NCI-H2171 (cell line): Measurements from ENCODE around the gene SUPT4H1.
A peak's percentile ranks its signal among the peaks of the same experiment; 100 is the strongest.
"Not testable (repeated sequence)": the region's sequence is repeated elsewhere in the genome, so short reads cannot be mapped to it uniquely, and the experiment has no call there.

Experiments
- DNase-seq: peaks from one replicate; lab custom pipeline; 2025; lab: John Stamatoyannopoulos, UW

SUPT4H1 gene

GRCh38 chr17:58351831-58352595 lies at the start of gene SUPT4H1:
Gene SUPT4H1, minus strand, starts transcription at chr17:58352201. Its CDS starts 66 bp downstream, at chr17:58352135.
- DNase-seq, result peak; percentile 97

- DNase-seq, result peak; percentile 11
These were observed 49.3 kb upstream of the SUPT4H1 start for GRCh38 chr17:58401287-58401686.

DNA sequence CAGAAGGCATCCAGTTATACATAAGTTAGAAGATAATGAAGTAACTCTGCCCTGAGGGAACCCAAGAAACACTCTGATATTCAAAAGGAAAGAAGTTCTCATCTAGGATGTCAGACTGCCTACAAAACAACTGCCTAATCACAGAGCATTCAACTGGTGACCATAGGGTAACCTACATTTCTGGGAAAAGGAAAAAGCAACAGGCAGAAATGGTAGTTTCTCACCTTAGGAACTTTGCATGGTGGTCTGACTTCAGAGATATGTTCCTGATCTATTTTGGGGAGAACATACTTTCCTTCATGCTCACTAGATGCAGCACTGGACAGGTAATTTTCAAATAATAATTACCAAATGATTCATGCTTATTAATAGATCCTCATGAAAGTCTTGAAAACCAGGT lies 48.8 kb upstream of the SUPT4H1 start:
- no peak for DNase-seq

GRCh38 chr17:58399974-58400373 lies 48.0 kb upstream of the SUPT4H1 start:
- no peak for DNase-seq

DNA sequence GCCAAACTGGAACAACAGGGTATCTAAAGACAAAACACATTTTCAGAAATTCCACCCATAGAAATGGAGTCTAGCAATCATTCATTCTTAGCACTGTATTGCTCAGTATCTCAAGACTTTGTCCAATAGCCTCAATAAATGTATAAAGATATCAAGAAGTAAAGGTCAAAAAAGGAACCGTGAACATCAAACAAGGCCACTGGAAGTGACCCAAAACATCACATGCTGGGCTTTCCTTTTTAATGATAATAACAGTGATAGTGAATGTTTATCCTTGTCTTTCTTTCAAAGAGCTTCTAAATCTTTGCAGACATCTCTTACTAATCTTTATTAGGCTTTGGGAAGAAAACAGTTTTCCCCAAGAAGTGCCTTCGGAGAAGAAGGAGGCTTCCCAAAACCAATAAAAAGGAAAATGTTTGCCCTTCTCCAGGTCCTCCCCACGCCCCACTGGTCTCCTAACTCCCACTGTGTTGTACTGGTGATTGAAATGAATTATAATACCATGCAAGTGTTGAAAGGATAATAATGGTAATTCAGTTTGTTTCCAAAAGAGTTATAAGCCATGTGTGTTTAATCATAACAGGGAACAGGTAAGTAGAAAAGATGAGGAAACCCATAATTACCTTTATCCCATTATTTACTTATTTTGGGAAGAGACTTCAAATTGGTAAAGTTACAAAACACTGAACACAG lies 46.7 kb upstream of the SUPT4H1 start:
- DNase-seq, result no peak

GRCh38 chr17:58397421-58397820 lies 45.4 kb upstream of the SUPT4H1 start:
- DNase-seq, result not testable (repeated sequence)

DNA sequence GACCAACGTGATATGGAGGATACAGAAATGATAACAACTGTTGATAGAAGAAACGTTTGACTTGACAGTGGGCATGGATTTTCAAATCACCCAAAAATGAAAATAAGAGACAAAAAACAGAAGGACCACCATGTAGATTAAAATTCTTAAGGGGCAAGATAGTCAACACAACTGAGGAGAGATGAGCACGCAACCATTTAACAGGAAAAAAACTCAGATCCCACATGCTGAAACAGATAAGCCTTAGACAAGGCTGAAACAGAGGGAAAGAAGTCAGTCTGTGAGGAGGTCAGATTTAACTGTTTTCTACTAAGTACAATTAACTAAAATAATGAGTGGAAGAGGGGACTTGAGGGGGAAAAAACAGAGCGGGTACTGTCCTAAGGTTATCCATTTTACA lies 44.2 kb upstream of the SUPT4H1 start:
- DNase-seq, result no peak

DNA sequence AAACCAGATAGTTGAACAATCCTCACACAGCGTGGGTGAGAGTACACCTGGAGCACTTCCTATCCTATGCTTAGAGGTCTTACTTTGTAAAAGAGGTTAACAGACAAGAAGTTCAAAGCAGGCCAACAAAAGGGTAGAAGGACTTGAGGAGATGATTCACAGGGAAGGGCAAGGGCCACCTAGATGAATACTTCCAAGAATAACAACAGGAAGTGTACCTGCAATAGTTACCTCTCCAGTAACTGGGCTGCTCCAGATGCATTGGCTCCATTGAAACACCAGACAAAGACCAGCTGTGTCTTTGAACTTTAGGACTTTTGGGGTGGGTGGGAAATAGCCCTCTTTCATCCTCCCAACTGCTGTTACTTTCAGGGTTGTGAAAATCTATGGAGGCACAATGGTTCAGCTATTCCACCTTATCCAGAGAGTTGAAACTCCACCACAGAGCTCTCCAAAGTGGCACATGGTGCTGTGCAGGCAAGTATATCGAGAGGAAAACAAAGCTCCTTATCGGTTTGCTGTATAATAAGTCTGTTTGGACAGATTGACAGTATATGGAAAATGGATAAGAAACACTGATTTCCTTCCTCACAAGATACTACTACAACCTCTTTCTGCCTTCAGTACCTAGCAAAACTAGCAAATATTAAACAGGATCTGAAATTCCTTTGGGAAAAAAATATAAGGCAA lies 42.7 kb upstream of the SUPT4H1 start:
- no peak for DNase-seq

GRCh38 chr17:58391302-58391984 lies 39.4 kb upstream of the SUPT4H1 start:
- DNase-seq, result peak; percentile 89

GRCh38 chr17:58390884-58391283 lies 38.9 kb upstream of the SUPT4H1 start:
- no peak for DNase-seq

DNA sequence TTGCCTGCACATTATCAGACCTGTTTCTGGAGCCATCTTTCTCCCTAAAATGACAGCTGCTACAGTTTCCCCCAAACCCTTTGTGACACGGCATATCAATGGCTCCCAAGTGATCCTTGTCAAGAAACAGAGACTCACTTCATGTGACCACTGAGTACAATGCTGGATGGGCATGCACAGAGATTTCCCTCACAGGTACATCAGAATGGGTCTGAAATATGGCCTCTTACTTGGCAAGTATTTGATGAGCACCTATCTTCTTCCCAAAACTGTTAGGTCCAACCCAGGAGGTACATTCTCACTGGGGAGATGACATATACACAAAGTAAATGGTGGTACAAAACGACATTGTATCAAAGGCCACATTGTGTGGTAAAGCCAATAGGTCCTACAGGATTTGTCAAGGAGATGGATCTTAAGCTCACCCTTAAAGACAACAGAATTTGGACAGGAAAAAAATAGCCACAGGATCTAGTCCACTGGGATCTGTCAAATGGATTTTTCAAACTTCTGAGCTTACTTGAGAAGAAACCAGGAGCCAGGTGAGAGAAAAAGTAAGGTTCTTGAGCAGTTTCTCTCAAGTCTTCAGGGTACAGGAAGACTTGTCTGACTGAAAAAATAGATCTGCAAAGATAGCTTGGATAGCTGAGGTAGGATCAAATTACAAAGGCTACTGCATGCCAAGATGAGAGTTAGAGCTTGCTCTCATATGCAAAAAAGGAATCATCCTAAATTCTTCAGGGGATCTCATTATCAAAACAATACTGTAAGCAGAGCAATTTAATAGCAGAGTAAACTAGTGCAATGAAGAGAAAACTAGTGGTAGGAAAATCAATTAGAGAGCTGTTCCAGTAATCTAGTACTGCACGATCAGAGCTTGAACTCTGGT lies 36.5 kb upstream of the SUPT4H1 start:
- no peak for DNase-seq

DNA sequence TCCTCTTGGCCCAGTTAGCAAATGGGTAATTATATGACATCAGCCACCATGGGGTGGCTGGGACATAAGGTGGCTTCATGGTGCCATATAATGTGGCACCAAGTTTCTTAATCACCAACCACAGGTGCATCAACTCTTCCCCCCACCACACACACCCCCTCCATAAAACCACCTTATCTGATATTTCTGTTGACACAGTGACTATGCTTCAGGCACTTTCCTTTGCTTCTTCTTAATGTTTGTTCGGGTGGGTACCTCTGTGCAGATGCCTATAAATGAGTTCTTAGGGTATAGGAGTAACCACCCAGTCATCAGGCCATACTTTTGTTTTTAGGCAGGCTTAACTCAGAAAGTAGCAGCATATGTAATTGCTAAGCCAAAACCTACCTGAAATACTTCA lies 35.8 kb upstream of the SUPT4H1 start:
- no peak for DNase-seq

DNA sequence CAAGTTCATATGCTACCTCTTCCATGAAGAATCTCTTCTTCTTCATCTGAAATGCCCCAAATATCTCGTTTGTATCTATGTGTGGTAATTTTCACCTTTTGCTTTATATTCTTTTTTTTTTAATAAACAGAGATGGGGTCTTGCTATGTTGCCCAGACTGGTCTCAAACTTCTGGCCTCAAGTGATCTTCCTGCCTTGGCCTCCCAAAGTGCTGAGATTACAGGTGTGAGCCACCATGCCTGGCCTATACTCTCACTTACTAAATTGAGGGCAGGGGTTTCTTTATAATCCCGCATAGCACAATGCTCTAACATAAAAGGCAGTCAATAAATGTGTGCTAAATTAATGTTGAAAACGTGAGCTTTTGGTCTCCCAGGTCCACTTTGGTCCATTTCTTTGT lies 34.7 kb upstream of the SUPT4H1 start:
- DNase-seq, result no peak

GRCh38 chr17:58385359-58385899 lies 33.4 kb upstream of the SUPT4H1 start:
- no peak for DNase-seq

- DNase-seq, result no peak
These were observed 32.9 kb upstream of the SUPT4H1 start for GRCh38 chr17:58384897-58385296.

DNA sequence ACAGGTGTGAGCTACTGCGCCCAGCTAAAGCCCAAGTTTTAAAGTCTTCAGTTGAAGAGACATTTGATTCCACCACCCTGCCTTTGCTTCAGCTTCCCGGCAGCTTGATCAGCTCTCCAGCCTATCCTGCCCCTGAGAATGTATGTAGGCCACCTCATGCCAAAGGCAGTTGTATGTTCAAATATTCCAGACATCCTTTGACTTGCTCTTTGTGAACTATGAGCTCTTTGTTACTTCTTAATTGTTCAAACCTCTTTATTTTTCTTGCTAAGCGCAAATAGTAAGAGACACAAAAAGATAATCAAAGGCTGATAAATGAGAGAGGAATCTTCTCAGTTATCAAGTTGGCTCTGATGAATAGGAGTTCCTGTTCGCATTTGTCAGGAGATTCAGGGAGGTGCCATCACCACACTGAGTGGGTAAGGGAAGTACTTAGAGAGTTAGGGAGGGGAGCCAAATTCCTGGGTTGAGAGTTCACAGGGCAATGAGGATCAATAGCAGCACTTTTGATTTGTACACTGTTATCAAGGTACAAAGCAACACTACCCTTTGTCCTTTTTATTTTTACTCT lies 32.0 kb upstream of the SUPT4H1 start:
- DNase-seq, result no peak

DNA sequence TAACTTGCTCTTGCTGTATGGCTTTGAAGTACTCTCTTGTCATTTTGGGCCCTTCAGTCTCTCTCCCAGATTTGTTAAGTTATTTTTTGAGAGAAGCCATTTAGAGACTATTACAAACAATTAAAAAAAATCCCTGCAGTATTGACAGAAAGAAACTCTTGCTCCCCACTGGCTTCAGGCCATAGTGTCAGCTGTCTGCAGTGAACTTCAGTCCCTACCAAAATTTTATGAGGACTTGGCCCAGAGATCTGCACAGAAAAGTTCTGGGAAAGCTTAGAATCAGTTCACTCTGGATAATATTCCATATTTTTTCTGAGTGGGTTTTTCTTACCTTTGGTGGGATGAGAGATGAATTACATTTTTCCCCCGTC lies 30.9 kb upstream of the SUPT4H1 start:
- no peak for DNase-seq

- DNase-seq, result no peak
These were observed 30.3 kb upstream of the SUPT4H1 start for GRCh38 chr17:58382108-58382871.

GRCh38 chr17:58381124-58382035 lies 29.4 kb upstream of the SUPT4H1 start:
- DNase-seq, result no peak
